SK-N-DZ (cell line): ENCODE measurements around the gene RAB40AL. TPM values are rescaled to one million over a fixed set of nuclear protein-coding genes. Genes with fewer than 3 reads are reported as not detected.
A peak's percentile ranks its signal among the peaks of the same experiment; 100 is the strongest.
"Not testable (repeated sequence)": the region's sequence is repeated elsewhere in the genome, so short reads cannot be mapped to it uniquely, and the experiment has no call there.

Experiments
- DNase-seq: peaks from one replicate; pipeline ENCODE4 v3.0.0-alpha.2; 2015; ENCODE audit warnings: low spot score
- polyA plus RNA-seq, 2 experiments: library from polyadenylated mRNA; depleted of rRNA; stranded (reverse); fragments of >200 nt; gene quantifications; 2 replicates each; pipeline ENCODE4 v1.2.3, GENCODE V29; 2014

The RAB40AL gene
- polyA plus RNA-seq (2014; cell fraction: cytosol; rRNA removed): 0.24 TPM in 1 of 2 replicates, not detected in the other
- 0.42 and 2.3 TPM in 2 replicates for polyA plus RNA-seq (2014; cell fraction: nucleus; rRNA removed)

DNA sequence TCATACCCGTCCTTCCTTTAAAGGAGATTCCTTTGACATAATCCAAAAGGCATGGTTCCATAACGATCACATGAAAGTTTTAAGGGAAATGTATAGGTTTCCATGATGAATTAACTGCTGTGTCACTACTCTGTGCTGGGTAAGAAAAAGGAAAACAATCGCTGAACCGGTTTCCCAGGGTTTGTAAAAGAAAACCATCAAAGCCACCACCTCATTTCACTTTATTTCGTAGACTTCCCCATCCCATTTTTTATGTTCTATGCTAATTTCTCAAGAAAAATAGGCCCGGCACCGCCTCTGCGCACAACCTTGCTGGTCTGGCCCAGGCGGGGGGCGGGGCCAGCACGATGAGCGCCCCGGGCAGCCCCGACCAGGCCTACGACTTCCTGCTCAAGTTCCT lies at the start of gene RAB40AL:
TSS of gene RAB40AL (plus strand) at position 301 of the 400 bp plus-strand sequence. CDS start at position 348, 47 bp downstream.
- not testable (repeated sequence) for DNase-seq

DNA sequence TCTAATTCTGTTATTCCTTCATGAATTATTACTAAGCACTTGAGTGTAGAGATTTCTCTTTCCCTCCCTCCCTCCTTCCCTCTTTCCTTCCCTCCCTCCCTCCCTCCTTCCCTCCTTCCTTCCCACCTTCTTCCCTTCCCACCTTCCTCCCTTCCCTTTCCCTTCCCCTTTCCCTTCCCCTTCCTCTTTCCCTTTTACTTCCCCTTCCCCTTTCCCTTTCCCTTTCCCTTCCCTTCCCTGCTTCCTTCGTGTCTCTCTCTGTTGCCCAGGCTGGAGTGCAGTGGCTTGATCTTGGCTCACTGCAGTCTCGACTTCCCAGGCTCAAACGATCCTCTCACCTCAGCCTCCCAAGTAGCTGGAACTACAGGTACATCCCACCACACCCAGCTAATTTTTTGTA lies 49.4 kb upstream of the RAB40AL start:
- DNase-seq: no peak

- no peak for DNase-seq
These were observed 45.0 kb upstream of the RAB40AL start for GRCh38 chrX:102892103-102892502.

GRCh38 chrX:102899940-102900916 lies 36.8 kb upstream of the RAB40AL start:
- peak; percentile 53 for DNase-seq

DNA sequence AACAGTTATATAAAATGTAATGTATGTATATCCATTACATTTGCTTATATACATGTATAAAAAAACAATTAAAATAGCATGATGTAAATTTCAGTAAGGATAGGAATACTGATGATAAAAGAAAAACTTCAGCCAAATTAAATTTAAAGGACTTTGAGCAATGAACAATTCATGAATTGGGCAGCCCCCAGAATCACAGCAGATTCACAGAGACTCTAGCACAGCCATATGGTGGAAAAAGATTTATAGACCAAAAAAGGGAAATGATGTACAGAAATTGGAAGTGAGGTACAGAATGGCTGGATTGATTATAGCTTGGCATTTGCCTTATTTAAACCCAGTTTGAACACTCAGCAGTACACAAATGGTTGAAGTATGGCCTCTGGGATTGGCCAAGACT lies 34.7 kb upstream of the RAB40AL start:
- no peak for DNase-seq

DNA sequence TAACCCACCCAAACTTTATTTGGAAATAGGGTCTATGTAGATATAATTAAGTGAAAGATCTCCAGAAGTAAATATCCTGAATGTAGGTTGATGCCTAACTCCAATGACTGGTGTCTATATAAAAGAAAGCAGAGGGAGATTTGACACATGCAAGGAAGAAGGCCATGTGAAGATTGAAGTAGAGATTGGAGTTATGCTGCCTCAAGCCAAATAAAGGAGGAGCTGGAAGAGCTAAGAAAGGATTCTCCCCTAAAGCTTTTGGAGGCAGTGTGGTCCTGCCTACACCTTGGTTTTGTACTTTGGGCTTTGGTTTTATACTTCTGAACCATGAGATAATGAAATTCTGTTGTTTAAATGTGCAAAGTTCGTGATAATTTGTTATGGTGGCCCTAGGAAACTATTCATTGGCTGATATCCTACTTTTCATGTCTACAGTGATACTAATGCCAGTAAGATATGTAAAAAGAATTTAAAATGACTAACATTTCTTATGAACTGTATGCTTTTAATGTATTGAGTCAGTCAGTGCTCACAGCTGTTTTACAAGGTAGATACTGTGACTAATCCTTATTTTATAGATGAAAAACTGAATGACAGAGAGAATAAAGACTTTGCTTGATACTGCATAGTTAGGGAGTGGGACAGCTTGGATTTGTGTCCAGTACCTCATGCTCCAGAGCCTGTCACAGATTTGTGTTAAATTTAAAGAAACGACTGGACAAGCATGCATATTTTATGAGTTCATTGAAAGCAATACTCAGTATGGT lies 5.9 kb upstream of the RAB40AL start:
- no peak for DNase-seq

DNA sequence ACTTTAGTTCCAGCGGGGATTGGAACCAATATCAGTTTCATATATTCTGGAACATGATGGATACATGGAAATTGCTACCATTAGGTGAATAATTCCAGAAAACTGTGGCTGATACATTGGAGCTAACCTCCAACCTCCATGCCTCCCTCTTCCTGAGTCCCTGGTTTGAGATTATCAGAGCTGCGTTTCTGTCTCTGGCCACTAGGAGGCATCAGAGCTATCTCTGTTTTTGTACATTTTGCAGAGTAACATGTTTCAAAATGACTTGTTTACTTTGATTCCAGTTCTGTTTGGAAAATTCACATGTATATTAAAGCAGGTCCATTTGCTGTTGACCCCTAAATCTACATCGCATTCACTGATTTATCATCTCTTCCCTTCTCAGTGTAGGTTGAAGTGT lies 2.4 kb upstream of the RAB40AL start:
- peak; percentile 16 for DNase-seq

- peak; percentile 48 for DNase-seq
These were observed 14.1 kb downstream of the RAB40AL start for GRCh38 chrX:102950908-102951866.

DNA sequence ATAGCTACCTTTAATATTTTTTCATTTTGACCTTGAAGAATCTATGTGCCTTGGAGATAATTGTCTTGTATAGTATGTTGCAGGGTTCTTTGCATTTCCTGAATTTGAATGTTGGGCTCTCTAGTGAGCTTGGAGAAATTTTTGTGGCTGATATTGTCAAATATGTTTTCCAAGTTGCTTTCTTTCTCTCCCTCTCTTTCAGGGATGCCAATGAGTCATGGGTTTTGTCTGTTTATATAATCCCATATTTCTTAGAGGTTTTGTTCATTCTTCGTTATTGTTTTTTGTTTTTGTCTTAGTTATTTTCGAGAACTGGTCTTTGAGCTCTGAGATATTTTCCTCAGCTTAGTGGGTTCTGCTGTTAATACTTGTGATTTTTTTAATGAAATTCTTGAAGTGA lies 20.7 kb downstream of the RAB40AL start:
- DNase-seq: no peak

- no peak for DNase-seq
These were observed 21.7 kb downstream of the RAB40AL start for GRCh38 chrX:102958794-102959193.

DNA sequence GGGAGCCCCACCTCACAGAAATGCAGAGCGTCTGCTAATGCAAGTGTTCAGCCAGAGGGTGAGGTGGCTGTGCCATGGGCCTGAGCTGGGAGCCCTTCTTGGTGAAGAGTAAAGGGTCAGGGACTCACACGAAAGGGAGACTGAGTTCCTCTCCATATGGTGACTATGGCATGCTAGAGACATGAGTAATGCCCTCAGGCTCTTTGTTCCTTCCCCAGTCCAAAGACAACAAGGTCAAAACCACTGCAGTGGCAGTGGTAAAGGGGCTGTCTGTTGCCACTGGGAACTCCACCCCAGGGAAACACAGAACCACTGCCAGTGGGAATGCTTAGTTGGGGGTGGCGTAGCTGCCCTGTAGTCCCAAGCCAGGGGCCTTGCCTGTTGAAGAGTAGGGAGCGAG lies 22.4 kb downstream of the RAB40AL start:
- no peak for DNase-seq

- no peak for DNase-seq
These were observed 26.9 kb downstream of the RAB40AL start for GRCh38 chrX:102963955-102964354.

GRCh38 chrX:102964940-102965339 lies 27.9 kb downstream of the RAB40AL start:
- no peak for DNase-seq

DNA sequence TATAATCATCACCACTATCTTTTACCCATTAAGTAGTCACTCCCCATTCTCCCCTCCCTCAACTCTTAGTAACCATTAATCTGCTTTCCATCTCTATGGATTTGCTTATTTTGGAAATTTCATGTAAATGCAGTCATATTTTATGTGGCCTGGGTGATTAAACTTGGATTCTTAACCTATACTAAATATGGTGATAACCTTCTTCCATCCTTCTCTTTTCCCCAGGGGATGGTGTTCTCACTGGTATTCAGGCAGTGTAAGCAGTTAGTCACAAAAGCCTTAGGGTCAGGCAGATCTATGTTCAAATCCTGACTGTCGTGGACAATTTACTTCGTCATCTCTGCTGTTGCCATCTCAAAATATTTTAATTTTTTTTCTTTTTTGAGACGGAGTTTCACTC lies 29.6 kb downstream of the RAB40AL start:
- DNase-seq: no peak

DNA sequence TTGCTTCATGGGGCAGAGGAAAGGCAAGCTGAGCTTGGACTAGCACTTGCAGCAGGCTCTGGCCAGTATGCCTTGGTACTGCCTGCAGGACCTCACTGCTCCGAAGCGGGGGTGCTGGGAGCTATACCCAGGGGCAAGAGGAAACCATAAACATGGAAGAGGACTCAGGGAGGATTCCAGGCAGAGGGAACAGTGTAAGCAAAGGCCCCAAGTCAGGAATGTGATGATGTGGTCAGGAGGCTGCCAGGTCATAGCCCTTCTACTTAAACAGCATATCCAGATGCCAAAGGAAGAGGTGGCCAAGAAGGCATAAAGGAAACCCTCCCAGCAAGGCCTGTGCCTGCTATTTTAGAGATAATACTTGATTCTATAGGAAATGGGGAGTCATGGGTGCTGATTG lies 31.1 kb downstream of the RAB40AL start:
- no peak for DNase-seq

DNA sequence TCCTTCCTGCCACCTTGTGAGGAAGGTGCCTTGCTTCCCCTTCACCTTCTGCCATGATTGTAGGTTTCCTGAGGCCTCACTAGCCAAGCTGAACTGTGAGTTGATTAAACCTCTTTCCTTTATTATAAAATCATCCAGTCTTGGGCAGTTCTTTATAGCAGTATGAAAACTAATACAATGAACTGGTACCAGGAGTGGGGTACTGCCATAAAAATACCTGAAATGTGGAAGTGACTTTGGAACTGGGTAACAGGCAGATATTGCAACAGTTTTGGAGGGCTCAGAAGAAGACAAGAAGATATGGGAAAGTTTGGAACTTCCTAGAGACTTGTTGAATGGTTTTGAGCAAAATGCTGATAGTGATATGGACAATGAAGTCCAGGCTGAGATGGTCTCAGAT lies 34.5 kb downstream of the RAB40AL start:
- DNase-seq: not testable (repeated sequence)

DNA sequence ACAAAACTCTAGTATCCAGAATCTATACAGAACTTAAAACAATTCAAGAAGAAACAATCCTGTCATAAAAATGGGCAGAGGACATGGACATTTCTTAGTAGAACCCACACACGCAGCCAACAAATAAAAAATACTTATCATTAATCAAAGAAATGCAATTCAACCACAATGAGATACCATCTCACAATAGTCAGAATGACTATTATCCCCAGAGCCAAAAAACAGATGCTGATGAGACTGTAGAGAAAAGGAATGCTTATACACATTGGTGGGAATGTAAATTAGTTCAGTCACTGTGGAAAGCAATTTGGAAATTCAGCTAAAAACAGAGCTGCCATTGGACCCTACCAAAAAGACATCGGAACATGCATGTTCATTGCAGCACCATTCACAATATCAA lies 37.9 kb downstream of the RAB40AL start:
- no peak for DNase-seq

DNA sequence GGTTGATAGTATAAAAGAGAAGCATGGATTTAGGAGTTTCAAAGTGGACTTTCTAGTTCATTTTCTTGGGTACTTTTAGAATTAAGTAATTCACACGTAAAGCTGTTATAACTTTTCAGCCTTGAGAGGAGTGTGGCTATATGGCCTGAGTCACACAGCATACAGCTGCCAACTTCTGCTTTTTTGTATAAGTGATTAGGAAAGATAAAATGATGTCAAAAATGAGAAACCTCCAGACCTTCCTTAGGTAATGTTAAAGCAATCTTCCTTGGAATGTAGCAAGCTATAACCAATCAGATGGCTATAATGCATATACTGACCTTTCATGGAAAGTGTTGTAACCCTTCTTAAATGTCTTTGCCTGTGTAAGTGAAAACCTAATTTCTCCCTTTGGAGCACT lies 39.2 kb downstream of the RAB40AL start:
- DNase-seq: no peak

- DNase-seq: no peak
These were observed 39.9 kb downstream of the RAB40AL start for GRCh38 chrX:102976793-102977495.

DNA sequence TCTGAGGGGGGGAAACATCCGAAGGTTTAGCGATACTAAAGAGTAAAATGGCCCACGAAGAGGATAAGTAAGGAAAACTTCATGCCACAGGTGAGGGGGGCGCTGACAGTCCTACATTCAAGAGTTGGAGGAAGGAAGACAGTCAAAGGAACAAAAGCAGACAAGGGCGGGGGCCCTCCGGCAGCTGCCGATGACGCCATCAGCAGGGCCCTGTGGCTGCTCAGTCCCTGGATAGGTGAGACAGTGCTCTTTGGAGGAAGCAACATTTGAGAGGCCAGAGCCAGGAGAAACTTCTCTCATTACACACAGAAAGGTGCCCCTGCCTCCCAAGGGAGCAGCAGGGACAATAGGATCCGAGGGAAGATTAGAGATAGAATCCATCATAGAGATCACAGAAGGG lies 41.5 kb downstream of the RAB40AL start:
- DNase-seq: no peak

- DNase-seq: no peak
These were observed 42.5 kb downstream of the RAB40AL start for GRCh38 chrX:102979536-102979935.
